ENCODE measurements around the gene SHROOM3. TPM values are rescaled to one million over a fixed set of nuclear protein-coding genes. Genes with fewer than 3 reads are reported as not detected.

SHROOM3 gene
- total RNA-seq, 1 experiment from 2014 or later: 27.6 TPM

DNA sequence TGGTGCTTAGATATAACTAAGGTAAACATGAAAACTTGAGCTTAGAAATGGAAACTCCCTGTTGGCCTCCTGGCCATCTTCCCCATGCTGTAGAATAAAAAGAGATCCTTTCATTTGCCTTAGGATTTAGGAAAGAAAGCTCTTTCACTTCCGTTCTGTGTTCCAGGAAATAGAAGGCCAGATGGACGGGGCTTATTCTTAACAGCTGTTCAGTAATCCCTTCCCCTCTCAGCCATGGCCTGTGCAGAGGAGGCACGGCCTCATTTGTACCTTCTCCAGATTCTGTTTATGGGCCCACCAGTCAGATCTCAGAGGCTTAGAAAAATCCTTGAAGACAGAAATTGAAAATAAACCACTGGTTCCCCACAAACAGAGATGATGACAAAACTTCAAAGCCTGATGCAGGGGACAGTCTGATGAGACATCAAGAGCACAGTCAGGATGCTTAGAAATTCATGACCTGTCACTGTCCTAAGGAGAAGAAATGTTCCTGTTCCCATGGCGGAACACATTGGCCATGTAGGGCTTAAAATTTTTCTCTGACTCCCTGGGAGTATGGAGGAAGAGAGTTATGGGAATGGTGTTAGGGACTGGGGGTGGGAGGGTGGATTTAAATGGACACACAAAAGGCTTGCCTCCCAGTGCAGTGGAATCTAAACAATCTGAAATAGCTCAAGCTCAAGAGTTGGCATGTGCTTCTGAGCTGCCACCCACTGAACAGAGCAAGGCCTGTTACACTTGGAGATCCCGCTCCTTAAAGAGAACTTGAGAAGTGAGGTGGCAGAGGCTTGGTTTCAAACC lies 274.1 kb downstream of the SHROOM3 start:
- H2BK12ac ChIP-seq (ENCODE audit: insufficient read length, low read depth, low read length): no peak overlapping the region
- H3K79me2 ChIP-seq (ENCODE audit: insufficient read depth, low read length): peaks cover 12% of the 10 kb centered on the region; the same call in 1 of the 2 replicates
- H3K23me2 ChIP-seq (ENCODE audit: insufficient read length, low read depth, low read length, poor library complexity, severe bottlenecking): no peaks in the 10 kb centered on the region
- Mint-ChIP-seq H3K27me3 (ENCODE audit: low read depth) (no peaks in the 10 kb centered on the region), H3K4me3 (no peak overlapping the region), H3K4me1 (peaks cover 31 to 40% of the 10 kb centered on the region in 2 experiments), H3K27ac (peak overlapping the region; percentile 3 to 64 (median 52); a peak in 6 of 7 replicates), H3K9me3 (no peaks in the 10 kb centered on the region), H3K36me3 (ENCODE audit: insufficient read depth in 1 of 3, low read depth in 3 of 3) (peaks cover 17 to 35% (median 22%) of the 10 kb centered on the region in 3 experiments; a peak in 6 of 7 replicates)
- no peak overlapping the region for H4K91ac ChIP-seq (ENCODE audit: insufficient read length, low read depth, low read length)
- H4K8ac ChIP-seq (replicated peaks; ENCODE audit: insufficient read length, low read depth, low read length): no peak overlapping the region
- H3K27ac ChIP-seq (ENCODE audit: insufficient read length, low read depth, low read length): no peak overlapping the region
- no peaks in the 10 kb centered on the region for H3K27me3 ChIP-seq (ENCODE audit: insufficient read depth, low read length)
- no peak overlapping the region for H2AK5ac ChIP-seq (ENCODE audit: insufficient read length, low read length)
- no peak overlapping the region for H2BK120ac ChIP-seq (ENCODE audit: low read depth, low read length, poor library complexity, severe bottlenecking)
- H3K4me1 ChIP-seq (ENCODE audit: insufficient read depth, low read length): peaks cover 9% of the 10 kb centered on the region
- no peak overlapping the region for H2BK20ac ChIP-seq (ENCODE audit: low read depth, low read length, poor library complexity, severe bottlenecking)
- H2AFZ ChIP-seq (ENCODE audit: low read length): no peak overlapping the region
- TF ChIP-seq, protein P1, sequence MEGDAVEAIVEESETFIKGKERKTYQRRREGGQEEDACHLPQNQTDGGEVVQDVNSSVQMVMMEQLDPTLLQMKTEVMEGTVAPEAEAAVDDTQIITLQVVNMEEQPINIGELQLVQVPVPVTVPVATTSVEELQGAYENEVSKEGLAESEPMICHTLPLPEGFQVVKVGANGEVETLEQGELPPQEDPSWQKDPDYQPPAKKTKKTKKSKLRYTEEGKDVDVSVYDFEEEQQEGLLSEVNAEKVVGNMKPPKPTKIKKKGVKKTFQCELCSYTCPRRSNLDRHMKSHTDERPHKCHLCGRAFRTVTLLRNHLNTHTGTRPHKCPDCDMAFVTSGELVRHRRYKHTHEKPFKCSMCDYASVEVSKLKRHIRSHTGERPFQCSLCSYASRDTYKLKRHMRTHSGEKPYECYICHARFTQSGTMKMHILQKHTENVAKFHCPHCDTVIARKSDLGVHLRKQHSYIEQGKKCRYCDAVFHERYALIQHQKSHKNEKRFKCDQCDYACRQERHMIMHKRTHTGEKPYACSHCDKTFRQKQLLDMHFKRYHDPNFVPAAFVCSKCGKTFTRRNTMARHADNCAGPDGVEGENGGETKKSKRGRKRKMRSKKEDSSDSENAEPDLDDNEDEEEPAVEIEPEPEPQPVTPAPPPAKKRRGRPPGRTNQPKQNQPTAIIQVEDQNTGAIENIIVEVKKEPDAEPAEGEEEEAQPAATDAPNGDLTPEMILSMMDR (conservative IDR thresholded peaks at IDR 0.05): no peak
- no peak overlapping the region for H2BK15ac ChIP-seq (ENCODE audit: low read depth, low read length)
- DNase-seq: no peak
- H3K79me1 ChIP-seq (ENCODE audit: insufficient read depth, low read depth, low read length, poor library complexity, severe bottlenecking): peaks cover 2% of the 10 kb centered on the region
- H3K18ac ChIP-seq (ENCODE audit: insufficient read length, low read depth, low read length): no peak overlapping the region
- H3K56ac ChIP-seq (ENCODE audit: insufficient read length, low read depth, low read length): no peak overlapping the region
- H3K23ac ChIP-seq (ENCODE audit: insufficient read length, low read depth, low read length): no peak overlapping the region
- H3K4me2 ChIP-seq (ENCODE audit: insufficient read depth, insufficient read length, low read length): no peak overlapping the region
- no peaks in the 10 kb centered on the region for H3K9me3 ChIP-seq (ENCODE audit: control insufficient read depth, low read depth, low read length)
- WGBS (ENCODE audit: extremely low coverage, insufficient read length, low lambda C conversion rate): no CpG with 5 or more reads among the region's 5 CpGs
- no peak overlapping the region for H4K5ac ChIP-seq (ENCODE audit: insufficient read length, low read depth, low read length)
- no peak overlapping the region for H3K4ac ChIP-seq (ENCODE audit: low read depth, low read length)
- no peak overlapping the region for H2BK5ac ChIP-seq (ENCODE audit: insufficient read length, low read length)
- H3T11ph ChIP-seq (ENCODE audit: low read length): no peak overlapping the region
- no peak overlapping the region for H3K14ac ChIP-seq (ENCODE audit: insufficient read depth, low read length)
- no peak overlapping the region for H3K9ac ChIP-seq (ENCODE audit: extremely low read depth, insufficient read length, low read length)
- H4K20me1 ChIP-seq (ENCODE audit: control insufficient read depth, insufficient read depth, insufficient read length): no peaks in the 10 kb centered on the region
